ENCODE measurements around the gene CTDP1.

Gene CTDP1

DNA sequence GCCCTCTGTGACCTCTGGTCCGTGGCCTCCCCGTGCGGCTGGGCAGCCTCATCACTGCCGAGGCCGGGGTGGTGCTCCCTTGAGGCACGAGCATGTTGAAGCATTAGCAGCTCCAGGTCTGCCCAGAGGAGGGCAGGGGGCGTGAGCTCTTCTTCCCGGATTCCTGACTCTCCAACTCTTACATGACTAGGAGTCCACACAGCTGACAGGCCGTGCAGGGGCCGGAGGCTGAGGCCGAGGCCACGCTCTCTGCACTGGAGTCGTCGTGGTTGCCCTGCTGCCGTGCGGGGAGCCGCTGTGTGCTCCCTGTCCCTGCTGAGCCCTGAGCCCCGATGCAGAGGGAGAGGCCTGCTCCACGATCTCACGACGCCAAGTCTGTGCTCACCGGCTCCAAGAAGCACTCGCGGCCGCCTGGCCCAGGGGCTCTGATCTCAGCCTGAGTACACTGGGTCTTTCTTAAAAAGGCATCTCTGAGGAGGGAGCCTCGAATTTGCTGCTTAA is 98.7 kb downstream of the CTDP1 start:
- in situ Hi-C loops (cut with MboI; ENCODE audit: low sequenced_read_pairs), result no loop called here

DNA sequence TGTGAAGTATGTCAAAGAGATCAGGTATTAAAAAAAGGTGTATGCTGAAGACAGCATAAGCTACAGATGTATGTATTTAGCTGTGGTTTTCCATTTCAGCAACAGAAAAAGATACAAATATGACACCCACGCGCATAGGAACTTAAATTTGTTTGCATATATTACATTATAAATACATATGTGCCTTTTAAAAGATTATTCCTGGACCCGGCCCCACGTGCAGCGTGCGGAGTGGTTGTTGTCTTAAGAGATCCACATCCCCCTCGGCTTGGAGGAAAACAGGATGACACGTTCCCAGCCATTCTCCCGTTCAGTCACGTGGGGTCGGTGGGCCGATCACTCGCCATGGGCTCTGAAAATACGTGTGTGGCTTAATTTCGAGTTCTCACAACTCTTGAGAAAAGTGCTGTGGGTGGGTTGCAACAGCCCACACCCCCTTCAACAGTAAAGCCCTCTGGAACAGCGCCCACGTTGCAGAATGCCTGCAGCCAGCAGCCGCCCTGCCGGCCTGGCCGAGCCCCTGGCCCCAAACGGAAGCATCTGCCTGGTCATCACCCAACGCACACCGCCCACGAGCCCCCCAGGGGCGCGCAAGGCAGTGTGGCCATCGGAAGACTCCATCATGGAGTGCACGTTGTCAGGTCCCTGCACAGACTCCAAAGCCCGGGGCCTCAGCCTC is 99.6 kb downstream of the CTDP1 start:
- in situ Hi-C loops (cut with MboI; ENCODE audit: low sequenced_read_pairs), result no loop called here

DNA sequence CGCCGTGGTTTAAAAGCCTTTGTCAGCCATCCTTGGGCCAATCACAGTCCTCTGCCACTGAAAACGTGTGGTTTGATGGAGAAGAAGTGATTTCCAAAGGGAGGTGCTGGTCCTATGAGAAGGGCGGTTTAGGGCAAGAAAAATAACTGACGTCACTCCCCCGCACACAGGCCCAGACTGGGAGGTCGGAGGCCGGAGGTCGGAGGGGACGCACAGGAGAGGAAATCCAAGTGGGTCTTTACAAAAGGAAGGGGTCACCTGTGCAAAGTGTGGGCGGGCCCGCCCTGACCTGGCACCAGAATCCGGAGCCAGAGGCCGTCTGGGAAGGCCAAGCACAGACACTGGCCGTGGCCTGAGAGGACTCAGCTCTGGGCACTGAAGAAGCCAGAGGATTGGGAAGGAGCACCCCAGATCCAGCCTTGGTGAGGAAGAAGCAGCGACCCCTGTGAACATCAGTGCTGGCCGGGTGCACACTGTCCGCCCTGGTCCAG is 100.1 kb downstream of the CTDP1 start:
- in situ Hi-C loops (cut with MboI; ENCODE audit: low sequenced_read_pairs), result no loop called here

DNA sequence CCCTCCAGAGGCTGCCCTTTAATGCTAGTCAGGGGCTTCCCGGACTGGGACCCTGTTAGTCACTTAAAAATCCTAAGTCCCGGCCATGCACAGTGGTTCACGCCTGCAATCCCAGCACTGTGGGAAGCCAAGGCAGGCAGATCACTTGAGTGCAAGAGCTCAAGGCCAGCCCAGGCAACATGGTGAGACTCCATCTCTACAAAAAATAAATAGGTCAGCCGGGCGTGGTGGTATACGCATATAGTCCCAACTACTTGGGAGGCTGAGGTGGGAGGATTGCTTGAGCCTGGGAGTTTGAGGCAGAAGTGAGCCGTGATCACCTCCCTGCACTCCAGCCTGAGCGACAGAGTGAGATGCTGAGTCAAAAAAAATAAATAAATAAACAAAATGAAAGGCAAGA is 100.9 kb downstream of the CTDP1 start:
- in situ Hi-C loops (cut with MboI; ENCODE audit: low sequenced_read_pairs), result no loop called here

DNA sequence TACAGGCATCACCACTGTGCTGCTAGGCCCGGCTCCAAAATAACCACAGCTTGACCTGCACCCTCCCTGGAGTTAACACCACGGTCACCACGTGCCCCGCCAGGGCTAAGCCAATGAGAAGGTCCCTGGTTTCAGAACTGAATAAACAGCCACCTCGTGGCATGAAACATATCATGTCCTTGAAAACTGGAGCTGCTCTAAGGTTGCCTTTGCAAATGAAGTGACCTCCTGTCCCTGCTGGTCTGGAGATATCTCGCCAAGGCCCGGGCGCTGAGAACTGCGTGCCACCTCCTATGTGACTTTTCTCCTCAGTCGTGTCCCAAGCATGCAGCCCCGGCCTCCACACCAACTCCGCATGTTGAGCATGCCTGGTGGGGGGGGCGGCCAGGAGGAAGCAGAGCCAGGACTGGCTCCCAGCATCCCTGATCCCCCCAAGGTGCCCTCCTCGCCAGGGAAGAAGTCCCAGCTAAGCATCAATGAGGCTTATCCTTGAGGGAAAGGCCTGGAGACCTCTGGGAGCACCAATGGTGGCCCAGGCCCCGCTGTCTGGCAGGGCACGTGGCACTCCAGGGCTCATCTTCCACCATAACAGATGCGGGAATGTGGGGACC is 101.8 kb downstream of the CTDP1 start:
- in situ Hi-C loops (cut with MboI; ENCODE audit: low sequenced_read_pairs), result no loop called here

DNA sequence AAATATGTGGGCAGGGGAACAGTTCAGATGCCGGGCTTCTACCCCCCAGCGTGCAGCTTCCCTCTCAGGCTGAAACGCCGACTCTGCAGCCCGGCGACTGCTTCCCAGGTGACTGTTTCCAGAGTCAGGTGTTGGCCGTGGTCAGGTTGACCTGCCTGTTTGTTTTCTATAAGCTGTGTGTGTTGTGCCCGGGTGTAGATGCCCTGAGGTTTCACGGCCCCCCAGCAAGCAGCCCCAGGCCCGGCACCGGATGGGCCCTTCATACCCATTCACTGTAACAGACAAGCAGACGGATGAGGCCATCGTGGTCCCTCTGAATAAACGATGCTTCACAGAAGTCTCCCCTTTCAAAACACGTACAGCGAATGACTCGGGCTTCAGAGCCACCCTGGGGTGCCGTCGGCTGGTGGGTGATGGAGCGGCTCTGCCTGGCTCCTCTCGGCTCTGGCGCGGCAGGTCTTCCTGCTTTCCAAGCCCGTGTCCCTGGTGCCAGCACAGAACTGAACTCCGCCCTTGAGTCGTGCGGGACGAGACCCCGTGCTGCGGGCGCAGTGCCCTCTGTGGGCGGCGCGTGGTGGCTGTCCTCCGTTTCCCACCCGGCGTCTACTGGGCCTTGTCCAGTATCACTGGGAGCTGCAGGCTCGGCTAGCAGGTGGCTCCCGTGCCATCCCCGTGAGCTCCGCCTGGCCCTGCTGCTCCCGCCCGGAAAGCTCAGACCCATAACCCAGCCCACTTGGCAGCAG is 103.1 kb downstream of the CTDP1 start:
- in situ Hi-C loops (cut with MboI; ENCODE audit: low sequenced_read_pairs), result no loop called here

DNA sequence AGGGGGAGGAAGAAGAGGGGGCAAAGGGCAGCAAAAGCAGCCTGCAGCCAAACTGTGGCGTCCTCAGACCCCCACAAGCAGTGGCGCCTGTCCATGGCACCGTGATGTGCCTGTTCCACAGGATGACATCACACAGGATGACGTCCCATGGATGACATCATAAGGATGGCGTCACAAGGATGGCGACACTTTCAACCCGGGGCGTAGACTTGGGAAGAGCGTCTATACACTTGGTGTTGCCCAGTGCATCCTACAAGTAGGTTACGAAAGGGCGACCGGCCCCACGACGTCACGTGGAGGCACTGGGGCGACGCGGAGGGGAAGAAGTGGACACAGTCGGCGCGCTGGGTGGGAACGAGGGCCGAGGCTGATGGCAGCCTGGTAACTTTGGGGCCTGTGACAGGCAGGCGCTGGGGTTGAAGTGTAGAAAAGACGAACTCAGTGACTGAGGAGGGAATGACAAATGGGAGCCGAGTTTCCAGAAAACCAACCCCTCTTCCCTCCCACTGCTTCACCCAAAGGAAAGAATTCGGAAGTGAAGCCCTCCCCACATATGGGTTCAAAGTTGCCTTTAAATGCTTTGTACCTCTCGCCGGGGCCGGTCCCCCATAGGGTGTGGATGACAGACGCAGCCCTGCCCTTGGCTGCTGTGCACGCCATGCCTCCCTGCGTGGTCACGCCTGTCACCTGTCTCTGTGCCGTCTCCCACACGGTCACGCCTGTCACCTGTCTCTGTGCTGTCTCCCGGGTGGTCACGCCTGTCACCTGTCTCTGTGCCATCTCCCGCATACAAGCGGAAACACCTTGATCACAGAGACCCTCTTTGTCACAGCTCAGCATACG is 104.7 kb downstream of the CTDP1 start:
- in situ Hi-C loops (cut with MboI; ENCODE audit: low sequenced_read_pairs), result no loop called here

DNA sequence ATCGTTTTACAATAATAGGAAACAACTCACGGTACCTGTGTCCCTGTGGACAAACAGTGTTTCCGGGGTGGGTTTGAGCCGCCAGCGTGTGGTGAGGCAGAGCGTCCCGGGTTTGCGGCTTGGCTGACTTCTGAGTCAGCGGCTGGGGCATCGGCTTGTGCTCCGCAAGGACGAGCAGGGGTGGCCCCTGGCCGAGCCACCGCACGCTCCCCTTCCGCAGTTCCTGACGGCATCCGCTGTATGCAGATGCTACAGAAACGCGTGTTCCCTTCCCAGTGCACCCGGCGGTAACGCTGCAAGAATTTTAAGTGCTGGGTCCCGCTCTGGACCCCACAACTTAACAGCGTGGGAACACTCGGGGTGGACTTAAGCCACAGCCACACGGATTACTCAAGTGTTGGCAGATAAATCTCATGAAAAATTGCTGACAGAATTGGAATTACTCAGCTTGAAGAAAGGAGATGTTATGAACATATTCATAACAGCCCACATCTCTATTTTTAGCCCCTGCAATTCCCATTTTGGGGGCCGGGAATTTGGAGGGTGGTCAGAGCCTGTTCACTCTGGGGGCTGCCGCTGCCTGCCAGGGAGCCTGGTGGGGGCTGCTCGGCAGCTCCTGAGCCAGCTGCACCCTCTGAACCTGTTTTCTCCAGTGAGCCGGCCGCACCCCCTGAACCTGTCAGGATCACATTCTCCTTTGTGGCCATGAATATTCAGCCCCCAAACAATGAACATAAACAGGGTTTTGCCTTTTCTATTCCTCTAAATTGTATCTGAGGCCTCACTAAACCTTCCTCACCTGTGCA is 105.6 kb downstream of the CTDP1 start:
- in situ Hi-C loops (cut with MboI; ENCODE audit: low sequenced_read_pairs), result no loop called here

DNA sequence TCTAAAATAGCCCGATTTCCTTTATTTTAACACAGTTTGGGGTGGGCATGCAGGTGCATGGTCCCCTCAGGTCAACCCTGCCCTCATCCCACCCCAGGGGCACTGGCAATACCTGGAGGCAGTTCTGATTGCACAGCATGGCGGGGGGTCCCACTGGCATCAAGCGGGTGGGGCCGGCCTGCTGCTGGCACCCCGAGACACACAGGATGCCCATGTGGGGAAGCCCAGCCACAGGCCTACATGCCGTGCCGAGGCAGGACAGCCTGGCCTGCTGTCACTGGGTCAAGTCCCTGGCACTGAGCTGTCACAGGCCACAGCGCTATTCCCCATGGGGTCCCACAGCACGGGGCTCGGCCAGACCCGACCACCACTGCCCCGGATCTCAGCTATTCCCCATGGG is 106.2 kb downstream of the CTDP1 start:
- in situ Hi-C loops (cut with MboI; ENCODE audit: low sequenced_read_pairs), result no loop called here

DNA sequence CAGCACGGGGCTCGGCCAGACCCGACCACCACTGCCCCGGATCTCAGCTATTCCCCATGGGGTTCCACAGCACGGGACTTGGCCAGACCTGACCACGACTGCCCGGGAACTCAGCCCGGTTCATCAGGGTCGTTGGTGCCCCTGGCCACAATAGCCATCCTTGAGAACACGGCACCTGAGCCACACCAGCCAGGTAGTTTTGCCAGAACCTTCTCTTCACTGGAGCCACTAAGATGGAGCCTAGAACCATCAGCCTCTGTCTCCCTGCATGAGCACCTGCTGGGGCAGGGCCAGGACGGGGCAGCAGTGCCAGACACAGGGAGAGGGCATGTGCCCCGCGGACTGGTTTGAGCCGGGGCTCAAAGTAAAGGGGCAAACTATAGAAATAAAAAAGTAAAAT is 106.7 kb downstream of the CTDP1 start:
- in situ Hi-C loops (cut with MboI; ENCODE audit: low sequenced_read_pairs), result no loop called here

DNA sequence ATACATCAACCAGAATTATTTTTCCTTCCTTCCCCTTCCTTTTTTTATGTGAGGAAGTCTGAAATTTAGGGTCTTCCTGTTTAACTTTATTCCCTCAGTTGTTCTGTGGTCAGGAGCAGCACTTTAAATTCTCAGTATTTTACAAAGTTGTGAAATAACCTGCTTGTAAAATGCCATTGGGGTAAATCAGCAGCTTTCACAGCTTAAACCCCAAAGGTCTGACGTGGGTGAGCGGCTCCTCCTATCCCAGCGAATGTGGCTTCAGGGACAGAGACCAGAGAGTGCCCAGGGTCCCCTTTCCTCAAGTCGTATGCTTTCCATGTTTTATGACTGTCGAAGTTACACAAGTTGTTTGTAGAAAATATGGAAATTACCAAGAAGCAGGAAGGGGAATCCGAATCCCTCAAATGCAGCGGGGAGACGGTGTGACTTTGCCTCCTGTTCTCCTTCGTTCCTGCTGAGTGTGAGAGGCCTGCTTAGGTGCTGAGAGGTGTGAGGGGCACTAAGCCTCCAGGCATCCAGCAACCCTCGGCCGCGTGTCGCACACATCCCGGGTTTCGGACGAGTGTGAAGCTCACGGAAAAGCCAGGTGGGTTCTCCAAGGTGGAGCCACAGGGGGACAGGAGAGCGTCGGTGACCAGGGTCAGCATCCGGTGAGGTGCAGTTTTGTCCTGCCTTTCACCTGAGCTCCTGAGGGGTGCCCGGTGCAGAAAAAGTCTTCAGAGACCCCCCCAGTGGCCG is 107.4 kb downstream of the CTDP1 start:
- in situ Hi-C loops (cut with MboI; ENCODE audit: low sequenced_read_pairs), result no loop called here

DNA sequence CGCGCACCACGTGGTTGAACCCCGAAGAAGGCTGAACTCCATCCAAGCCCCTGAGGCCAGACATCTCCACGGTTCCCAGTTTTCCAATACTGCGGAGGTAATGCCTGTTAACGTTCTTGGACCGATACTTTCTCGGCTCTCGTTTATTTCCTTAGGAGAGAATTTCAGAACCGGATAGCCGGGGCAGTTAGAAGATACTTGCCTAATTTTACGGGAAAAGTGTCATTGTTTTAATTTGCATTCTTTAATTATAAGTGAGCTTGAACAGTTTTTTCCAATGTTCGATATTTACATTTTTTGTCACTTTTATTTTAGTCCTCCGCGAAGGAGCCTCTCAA is 107.9 kb downstream of the CTDP1 start:
- in situ Hi-C loops (cut with MboI; ENCODE audit: low sequenced_read_pairs), result no loop called here

DNA sequence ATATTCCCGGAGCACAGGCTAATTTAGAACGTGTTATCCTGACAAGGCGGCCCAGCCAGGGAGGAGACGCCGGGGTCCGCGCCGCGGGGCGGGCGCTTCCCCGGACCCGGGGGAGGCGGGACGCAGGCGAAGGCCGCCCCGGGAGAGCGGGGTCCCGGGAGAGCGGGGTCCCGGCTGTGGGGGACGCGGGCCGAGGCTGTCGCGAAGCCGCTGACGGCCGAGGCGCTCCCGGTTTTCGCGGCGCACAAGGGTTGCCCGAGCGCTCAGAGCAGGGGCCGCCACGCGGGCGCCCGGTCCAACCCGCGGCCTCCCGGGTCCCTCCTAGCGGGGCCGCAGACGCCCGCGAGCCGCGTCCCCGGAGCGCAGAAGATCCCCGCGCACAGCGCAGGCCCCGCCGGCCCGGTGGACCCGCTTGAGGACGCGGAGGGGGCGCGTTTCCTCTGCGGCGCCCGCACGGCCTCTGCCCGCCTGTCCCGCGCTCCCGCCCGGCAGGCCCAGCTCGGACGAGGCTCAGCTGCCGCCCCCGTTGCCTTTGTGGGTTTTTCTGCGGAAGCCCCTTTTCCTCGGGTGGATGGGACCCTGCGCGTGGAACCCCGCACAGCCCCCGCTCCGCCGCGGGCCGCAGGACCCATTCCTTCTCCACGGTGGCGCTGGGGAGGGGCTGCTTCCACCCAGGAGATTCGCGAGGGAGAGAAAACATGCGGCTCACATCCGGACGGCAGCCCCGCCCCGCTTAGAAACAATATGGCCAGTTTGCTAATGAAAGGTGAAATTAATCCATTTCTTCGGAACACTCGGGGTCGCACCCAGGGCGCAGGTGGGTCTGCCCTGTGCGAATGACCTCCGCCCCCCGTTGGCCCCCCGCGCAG is 108.5 kb downstream of the CTDP1 start:
- in situ Hi-C loops (cut with MboI; ENCODE audit: low sequenced_read_pairs), result no loop called here

DNA sequence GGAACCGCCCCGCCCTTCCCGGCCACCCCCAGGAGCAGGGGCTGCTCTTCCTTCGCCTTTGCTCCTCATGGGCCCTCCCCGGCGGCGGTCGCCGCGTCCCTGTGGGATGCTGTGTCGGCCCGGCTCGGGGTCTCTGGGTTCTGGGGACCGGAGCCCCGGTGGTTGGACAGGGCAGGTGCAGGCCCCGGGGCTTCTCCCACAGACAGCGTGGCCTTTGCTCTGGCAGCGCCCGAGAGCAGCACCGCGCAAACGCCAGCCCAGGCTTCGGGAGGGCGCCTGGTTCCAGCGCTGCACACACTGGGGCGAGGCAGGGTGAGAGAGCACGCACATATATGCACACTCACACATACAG is 109.1 kb downstream of the CTDP1 start:
- in situ Hi-C loops (cut with MboI; ENCODE audit: low sequenced_read_pairs), result no loop called here

DNA sequence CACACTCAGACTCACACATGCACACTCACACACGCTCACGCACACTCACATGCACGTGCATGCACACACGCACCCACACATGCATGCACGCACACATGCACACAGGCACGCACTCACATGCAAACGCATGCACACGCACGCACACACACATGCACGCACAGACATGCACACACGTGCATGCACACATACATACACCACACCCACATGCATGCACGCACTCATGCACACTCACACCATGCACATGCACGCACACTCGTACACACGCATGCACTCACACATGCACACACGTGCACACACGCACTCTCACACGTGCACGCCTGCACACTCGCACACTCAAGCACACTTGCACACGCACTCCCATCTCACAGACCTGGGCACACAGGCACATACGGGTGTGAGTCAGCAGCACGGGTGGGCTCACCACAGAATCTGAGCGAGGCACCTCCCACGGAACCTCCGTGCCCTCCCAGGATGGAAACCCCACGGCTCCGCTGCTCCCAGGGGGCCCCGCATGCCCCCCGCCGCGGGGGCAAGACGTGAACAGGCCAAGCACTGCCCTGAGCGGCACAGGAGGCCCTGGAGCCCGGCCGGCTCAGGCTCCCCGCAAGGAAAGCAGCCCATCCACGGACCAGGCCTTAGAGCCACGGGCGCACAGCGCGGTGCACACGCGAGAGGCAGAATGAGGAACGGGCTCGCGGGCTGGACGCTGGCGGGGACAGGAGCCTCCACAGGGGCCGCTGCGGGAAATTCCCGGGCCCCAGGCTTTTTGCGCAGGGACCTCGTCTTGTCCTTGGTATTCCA is 109.7 kb downstream of the CTDP1 start:
- in situ Hi-C loops (cut with MboI; ENCODE audit: low sequenced_read_pairs), result no loop called here

DNA sequence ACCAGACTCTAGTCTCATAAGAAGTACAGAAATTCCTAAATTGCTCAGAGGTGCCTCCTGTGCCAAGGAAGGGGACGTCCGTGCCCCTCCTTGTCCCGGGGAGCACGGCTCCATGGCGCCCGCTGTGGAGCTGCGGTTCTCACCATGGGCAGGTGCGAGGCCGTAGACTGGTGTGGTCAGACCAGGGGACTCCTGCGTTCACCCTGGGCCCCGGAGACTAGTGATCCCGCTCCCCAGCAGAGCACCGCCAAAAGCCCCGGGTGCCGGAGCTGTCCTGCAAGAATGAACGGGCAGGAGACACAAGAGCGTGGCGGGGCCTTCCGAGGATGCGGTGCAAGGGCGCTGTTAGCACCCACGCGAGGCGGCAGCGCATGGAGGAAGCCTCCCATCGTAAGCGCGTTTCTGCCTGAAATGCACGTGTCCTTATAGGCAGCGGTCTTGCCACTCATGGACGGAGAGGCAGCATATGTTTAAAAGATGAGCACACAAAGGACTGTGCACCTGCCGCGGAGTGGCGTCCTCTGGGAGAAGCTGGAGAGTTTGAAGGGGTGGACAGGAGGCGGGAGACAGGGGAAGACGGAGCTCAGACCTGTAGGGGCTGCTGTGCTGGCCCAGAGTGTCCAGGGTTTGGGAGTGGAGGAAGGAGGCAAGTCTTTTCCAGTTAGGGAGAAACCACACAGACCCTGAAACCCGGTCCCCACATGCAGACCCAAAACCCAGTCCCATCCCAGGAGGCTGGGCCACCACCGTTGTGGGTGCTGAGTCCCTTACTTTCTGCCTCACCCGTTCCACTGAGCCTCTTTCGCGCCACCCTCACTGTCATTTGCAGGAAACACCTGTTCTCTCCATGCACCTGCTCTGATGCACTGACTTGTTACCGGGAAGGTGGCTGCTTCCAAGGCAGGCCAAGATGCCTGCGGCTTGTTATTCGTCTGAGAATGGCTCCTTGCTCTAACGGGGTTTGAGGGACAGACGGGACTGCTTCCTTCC is 110.6 kb downstream of the CTDP1 start:
- in situ Hi-C loops (cut with MboI; ENCODE audit: low sequenced_read_pairs), result no loop called here
